HuH-7 (cell line): ENCODE results near the gene NIN.
"Not testable (repeated sequence)": the region's sequence is repeated elsewhere in the genome, so short reads cannot be mapped to it uniquely, and the experiment has no call there.

ENCODE experiments used
- DNase-seq: peaks from one replicate; pipeline ENCODE4 v3.0.0; 2011; ENCODE audit warnings: low spot score

NIN gene

DNA sequence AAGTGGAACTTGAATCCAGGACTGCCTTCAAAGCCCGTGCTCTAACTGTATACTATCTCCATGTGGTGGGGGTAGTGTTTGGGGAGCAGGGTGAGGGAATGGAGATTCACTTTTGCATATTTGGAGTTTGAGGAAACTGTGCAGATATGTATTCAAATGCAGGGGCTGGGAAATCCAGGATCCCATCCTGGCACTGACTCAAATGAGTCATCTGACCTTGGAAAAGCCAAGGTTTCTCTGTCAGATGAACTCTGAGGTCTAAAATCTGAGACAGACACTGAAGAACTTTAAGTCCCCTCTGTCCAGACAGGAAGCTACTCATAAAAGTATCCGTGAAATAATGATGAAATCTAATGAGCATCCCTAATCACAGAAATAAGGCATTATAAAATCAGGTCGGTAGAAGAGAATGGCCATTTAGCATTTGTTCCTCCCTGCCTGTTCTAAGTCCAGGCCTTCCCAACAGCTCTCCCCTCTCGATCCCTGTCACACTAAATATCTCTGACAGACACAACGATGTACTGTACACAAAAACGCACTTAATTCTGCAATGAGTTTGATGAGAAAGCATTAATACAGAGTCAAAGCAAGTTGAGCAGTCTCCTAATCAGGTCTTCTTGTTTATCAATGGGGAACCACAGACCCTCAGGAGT, 14.4 kb downstream of the NIN start:
- no peak for DNase-seq

DNA sequence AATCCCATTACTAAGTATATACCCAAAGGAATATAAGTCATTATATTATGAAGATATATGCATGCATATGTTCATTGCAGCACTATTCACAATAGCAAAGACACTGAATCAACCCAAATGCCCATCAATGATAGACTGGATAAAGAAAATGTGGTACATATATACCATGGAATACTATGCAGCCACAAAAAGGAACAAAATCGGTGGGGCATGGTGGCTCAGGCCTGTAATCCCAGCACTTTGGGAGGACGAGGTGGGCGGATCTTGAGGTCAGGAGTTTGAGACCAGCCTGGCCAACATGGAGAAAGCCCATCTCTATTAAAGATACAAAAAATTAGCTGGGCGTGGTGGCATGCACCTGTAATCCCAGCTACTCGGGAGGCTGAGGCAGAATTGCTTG, 15.4 kb downstream of the NIN start:
- DNase-seq: not testable (repeated sequence)

- not testable (repeated sequence) for DNase-seq
These were observed 15.9 kb downstream of the NIN start for GRCh38 chr14:50815058-50815457.

DNA sequence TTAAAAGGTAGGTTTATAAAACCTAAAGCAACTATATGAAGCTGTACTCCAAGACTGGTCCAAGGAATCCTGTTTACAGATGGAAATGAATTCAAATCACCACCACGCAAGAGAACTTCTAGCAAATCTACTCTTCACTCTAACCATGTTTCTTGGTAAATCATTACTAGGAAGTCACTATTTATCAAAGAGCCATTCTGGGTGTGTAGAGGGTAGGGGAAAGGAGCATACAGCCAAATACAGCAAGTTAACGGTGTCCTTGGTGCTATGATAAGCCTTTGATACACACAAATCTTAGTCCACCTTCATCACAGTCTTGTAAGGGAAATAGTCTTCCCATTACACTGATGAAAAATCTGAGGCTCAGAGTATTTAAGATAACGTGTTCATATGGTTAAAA, 16.8 kb downstream of the NIN start:
- DNase-seq: no peak

GRCh38 chr14:50813544-50813863, 17.5 kb downstream of the NIN start:
- DNase-seq: no peak

- DNase-seq: no peak
These were observed 18.0 kb downstream of the NIN start for GRCh38 chr14:50812856-50813543.

DNA sequence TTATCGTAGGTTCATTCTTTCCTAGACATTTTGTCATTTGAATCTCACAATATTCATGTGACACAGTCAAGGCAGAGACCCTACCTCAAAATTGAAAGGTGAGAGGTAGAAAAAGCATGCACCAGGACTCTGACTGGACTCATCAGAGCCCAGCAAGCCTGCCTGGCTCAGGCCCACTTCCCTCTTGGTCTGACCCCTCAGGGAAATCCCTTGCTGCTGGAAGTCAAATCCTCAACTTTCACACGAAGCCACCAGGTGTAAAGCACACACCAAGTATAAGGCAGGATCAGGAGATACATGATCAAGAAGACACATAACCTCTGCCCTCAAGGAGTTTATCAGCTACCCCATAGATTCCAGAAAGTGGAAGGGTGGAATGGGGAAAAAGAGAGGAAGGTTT, 18.8 kb downstream of the NIN start:
- no peak for DNase-seq

DNA sequence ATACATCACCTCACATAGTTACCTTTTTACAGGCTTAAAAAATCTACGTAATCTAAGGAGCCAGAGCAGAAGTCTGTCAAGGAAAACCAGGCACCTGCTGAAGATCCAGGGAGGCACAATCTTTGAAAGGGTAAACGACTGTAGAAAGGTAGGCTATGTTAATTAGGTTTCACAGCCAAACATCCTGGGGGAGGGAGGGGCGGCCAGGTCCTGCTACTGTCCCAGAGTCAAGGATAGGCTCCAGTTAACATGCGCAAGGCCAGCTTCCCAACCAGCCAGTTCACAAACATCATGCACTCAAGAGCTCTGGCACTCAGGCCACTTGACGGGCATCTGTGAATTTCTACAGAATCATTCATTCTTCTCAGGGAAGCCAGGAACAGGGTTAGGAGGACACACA, 22.9 kb downstream of the NIN start:
- no peak for DNase-seq

- DNase-seq: no peak
These were observed 24.6 kb downstream of the NIN start for GRCh38 chr14:50806241-50806933.

DNA sequence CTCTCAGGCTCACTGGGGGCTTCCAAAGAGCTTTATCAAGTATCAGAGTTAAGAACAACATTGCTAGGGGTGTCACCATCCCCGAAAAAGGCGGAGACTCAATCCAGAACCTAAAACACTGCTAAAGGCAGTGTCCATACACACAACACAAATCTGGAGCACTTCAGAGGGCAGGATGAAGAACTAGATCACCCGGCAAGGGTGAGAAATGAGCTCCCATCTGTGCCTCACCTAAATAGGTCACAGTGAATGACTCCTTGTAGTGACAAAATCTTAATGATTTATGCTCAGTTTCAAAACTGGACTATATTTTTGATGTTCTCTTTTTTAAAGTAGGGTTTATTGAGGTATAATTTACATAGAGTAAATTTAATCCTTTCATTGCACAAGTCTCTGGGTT, 25.6 kb downstream of the NIN start:
- DNase-seq: no peak

- no peak for DNase-seq
These were observed 26.7 kb downstream of the NIN start for GRCh38 chr14:50804181-50804721.

DNA sequence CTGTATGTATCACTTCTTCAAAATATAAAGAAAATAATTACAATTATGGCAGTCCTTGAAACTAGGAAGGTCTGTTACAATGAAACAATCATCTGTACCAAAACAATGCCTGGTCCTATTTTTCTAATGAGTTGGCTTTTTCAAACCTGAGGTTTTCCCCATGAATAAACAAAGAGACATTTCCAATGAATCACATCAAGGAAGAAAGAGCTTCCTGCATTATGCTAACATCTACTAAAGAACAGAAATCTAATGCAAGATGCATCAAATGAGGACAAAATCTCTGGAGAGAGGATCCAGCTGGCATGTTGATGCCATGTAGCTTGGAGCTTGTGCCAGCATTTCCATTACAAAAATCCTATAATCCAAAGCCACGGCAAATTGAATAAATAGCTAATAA, 29.3 kb downstream of the NIN start:
- DNase-seq: no peak

- DNase-seq: no peak
These were observed 30.9 kb downstream of the NIN start for GRCh38 chr14:50800032-50800431.

- DNase-seq: no peak
These were observed 32.9 kb downstream of the NIN start for GRCh38 chr14:50798048-50798421.

DNA sequence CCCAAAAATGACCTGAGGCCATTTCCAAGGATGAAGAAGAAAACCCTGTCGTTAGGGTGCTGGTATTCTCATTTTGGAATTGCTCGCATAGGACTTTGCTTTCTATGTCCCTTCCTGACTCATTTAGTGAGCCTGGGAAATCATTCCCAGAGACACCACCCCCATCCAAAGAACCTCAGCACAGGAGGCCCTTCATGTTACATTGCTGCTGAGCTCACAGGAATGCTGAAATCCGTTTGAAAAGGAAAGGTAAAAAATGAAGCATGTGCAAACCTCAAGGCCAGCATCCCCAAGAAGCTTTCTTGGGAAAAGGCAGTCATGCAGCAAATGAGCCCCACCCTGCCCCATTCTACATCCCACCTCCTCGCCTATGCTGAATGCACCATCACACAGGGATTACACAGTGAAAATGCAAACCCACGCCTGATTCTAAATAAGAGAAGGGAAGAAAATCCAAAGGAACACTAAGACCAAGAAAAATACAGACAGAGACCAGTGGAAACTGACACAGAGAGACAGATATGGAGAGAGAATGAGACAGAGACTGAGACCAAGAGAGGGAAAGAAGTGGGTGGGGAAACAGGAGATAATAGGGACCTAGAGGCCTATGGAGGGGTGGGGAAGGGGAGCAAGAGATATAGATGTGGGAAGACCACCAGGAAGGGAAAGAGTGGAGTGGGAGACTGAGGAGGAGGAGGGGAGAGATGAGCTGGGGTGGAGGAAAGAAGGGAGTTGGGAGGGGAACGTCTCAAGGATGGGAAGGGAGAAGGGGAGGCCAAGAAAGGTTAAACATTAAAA, 33.5 kb downstream of the NIN start:
- no peak for DNase-seq

GRCh38 chr14:50796390-50796789, 34.6 kb downstream of the NIN start:
- DNase-seq: no peak

DNA sequence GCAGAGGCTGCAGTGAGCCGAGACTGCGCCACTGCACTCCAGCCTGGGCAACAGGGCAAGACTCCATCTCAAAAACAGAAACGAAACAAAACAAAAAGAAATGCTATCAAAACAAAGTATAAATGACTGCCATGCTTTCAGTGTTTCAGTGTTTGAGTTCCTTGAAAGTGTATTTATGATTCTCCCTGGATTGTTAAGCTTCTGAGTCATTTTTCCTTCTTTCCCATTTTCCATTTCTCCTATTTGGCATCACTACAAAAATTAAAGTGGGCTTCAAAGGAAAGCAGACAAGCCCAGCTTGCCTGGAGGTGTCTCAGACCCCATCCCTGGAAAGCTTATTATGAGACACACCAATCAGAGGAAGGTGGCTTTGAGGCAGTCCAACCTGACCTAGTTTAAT, 35.1 kb downstream of the NIN start:
- DNase-seq: no peak

GRCh38 chr14:50795142-50795541, 35.8 kb downstream of the NIN start:
- no peak for DNase-seq

- DNase-seq: no peak
These were observed 36.8 kb downstream of the NIN start for GRCh38 chr14:50794068-50794645.

GRCh38 chr14:50792634-50793068, 38.3 kb downstream of the NIN start:
- no peak for DNase-seq

GRCh38 chr14:50792051-50792477, 38.9 kb downstream of the NIN start:
- no peak for DNase-seq

- no peak for DNase-seq
These were observed 39.8 kb downstream of the NIN start for GRCh38 chr14:50791201-50791600.
